GM11168 (cell line): ENCODE data around the gene FBXO10.
"Not testable (repeated sequence)": the region's sequence is repeated elsewhere in the genome, so short reads cannot be mapped to it uniquely, and the experiment has no call there.

Experiments used
- in situ Hi-C: fragments of 300-500 bp; cut with MboI; formaldehyde crosslinking; loops from one replicate; pipeline ENCODE4 v1.12.0; 2022; ENCODE audit warnings: low sequenced_read_pairs; ENCODE audit not compliant: unreplicated experiment

FBXO10 gene

GRCh38 chr9:37520641-37521040 lies 55.5 kb downstream of the FBXO10 start:
- in situ Hi-C loops = no loop called here

DNA sequence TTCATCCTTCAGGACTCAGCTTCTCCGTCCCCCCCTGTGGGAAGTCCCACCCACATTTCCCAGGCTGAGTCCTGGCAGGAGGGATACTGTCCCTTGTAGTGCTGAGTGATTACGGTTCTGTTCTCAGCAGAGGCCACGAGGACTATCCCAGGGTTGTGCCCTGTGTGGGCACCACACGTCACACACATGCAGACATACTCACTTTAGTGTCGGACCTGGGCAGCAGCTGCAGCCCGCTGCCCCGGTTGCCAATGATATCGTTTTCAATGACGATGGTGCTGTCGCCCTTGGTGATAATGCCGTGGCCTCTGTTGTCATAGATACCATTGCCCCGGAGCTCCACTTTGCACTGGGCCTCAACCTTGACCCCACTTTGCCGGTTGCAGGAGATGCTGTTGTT lies 58.3 kb downstream of the FBXO10 start:
- in situ Hi-C loops = no loop called here

GRCh38 chr9:37515620-37516258 lies 60.4 kb downstream of the FBXO10 start:
- in situ Hi-C loops = no loop called here

DNA sequence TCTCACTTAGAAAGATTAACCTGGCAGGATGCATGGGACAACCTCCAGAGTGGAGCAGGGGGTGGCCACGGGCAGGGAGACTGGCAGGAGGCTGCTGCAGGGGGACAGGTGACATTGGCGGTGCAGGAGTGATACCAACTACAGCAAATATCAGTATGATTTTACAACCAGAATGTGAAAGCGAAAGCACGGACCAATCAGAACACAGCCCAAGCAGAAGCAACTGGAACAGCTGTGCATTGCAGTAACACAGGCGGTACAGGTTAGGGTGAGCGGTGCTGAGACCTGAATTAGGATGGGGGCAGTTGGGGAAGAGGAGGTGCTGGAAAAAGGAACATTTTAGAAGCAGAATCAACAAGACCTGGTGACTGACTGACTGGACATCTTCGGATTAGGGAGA lies 61.2 kb downstream of the FBXO10 start:
- in situ Hi-C loops = no loop called here

- in situ Hi-C loops = not testable (repeated sequence)
Measured at GRCh38 chr9:37514415-37514814, 61.8 kb downstream of the FBXO10 start.

- in situ Hi-C loops = no loop called here
Measured at GRCh38 chr9:37512437-37512836, 63.7 kb downstream of the FBXO10 start.

DNA sequence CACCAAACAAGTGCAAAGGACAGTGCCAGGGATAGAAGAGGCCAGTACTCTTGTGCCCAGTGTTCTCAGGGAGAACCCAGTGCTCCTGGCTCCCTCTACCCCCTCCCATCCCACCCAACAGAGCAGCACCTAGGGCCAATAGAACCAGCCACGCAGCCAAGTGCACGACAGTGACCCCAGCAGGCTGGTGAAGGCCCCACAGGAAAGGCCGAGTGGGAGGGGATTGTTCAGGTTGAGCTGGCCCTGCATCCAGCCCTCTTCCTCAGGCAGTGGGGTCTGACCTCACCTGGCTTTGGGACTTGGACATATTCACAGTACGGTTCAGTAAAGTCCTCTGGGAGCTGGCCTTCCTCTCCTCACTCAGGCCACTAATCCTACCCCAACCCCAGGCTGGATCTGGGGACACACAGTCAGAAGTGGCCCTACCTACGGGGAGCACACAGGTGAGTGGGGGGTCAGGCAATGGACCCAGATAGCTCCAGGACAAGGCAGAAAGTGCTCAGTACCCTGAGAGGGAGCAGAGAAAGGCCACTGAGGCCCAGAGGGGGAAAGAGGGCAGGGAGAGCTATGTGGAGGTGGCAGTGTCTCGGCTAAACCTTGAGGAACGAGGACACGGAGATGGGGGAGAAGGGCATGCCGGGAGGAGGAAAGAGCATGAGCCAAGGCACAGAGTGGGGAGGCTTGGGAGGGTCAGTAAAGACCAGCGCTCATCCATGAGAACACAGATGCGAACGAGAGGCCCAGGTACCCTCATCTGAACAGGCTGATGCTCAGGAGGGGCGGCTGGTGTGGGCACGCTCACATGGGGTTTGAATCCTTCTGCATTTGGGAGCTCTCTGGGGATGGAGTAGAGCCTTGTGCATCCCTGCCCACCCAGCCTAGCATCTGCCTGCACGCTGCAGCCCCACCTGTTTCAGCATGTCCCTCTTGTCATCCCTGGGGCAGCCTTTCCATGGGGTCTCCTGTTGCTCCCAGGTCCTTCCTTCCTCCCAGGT lies 64.9 kb downstream of the FBXO10 start:
- in situ Hi-C loops = no loop called here

GRCh38 chr9:37510053-37510452 lies 66.1 kb downstream of the FBXO10 start:
- in situ Hi-C loops = not testable (repeated sequence)

DNA sequence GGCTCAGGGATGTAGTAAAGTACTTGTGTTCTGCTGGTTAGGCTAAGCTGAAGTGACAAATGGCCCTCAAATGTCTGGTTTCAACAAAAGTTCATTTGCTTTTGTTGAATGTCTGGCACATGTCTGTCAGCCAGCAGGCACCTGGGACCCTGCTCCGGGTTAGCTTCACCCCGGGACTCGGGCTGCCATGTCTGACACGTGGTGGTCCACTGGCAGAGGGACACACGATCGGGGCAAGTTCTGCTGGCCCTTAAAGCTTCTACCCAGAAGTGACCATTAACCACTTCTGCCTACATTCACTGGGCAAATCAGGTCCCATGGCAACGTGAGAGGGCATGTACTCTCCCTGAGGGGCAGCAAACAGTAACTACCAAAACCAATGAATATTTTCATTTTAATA lies 66.6 kb downstream of the FBXO10 start:
- in situ Hi-C loops = no loop called here

DNA sequence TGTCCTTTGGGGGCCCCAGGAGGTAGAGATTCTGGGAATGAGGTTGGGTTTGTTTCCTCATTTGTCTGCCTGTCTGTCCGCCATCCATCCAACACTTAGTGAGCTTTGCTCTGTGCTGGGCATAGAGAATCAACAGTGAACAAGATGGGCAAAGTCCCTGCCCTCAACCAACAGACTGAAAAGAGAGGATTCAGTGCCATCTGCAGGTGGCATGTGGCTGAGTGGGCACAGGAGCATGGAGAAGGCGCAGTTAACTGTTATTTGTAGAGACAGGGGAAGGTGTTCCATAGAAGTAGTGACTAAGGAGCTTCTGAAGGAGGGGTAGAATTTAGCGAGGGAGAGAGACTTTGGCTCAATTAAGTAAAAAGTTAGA lies 67.4 kb downstream of the FBXO10 start:
- in situ Hi-C loops = no loop called here

DNA sequence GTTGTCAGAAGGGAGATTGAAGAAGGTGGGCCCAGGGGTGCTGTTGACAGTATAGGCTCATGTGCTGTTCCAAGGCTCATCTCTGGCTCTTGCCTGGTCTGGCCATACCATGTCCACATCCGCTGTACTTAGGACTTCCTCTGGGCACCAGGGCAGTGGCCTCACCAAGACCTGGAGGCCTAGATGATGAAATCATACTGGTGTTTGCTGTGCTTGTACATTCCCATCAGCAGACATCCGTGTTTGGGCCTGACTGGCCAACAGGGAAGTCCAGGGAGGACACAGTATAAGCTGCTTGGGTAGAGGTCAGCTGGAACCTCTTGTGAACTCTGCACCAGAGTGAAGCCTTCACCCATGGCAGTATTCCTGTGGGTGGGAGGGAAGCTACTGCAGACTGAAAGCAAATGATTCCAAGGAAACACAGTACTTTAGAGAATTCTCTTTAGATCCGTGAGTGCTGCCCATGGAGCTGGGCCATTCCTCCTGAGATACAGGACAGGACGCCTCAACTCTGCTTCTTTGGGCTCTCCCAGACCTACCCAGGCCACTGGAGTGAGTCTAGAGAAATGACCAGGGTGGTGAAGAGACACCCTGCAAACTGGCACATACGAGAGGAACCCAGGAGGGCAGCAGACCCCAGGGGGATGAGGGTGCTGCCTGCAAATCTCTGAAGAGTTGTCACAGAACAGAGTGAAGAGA lies 67.9 kb downstream of the FBXO10 start:
- in situ Hi-C loops = no loop called here

DNA sequence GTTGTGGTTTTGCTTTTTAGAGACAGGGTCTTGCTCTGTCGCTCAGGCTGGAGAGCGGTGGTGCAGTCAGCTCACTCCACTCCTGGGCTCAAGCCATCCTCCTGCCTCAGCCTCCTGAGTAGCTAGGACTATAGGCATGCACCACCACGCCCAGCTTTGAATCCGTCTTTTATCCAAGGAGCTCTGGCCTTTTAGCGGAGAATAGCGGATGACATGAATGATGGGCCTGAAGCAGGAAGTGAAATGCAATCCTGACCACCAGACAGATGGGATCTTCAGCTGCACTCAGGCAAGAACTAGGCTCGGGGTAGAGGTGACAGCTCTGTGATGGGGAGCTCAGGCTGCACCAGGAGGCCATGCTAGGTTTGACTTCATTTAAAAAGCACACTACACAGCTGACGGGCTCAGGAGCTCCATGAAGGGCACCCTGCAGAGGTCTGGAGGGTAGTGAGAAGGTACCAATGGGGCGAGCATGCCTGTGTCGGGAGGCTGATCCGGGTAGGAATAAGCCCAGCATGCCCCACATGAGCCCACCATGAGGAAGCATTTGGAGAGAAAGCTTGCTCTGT lies 68.5 kb downstream of the FBXO10 start:
- in situ Hi-C loops = no loop called here

DNA sequence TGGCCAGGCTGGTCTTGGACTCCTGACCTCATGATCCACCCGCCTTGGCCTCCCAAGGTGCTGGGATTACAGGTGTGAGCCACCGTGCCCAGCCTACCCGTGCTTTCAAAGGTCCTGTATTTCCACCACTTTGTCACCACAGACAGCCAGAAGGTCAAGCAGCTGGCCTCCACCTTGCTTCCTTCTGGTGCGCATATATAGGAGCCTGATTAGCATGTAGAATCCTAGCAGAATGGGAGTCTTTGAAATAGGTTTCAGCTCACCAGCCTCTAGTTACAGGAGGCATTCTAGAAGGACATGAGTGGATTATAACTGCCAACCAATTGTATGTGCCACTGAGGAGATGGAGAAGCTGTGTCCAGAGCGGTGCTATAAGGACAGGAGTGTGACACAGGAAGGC lies 71.6 kb downstream of the FBXO10 start:
- in situ Hi-C loops = no loop called here

DNA sequence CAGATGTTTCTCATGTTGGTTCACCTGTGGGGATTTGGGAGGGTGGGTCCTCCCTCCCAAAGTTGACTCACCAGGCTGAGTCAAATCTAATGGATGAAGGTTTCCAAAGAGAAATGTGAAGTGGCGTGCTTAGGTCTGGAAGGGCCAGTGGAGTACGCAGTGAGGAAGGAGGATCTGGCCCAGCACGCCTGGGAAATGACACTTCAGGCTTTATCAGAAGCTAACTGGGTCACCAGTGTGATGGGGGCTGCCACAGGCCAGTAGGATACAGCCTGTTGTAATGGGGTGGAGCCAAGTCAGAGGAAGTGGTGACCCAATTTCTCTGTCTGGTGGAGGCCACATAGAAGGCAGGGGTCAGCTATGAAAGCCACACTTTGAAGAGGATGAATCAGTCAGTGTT lies 72.4 kb downstream of the FBXO10 start:
- in situ Hi-C loops = no loop called here

GRCh38 chr9:37501957-37502596 lies 74.1 kb downstream of the FBXO10 start:
- in situ Hi-C loops = no loop called here

- in situ Hi-C loops = no loop called here
Measured at GRCh38 chr9:37499297-37499696, 76.9 kb downstream of the FBXO10 start.

GRCh38 chr9:37498457-37498856 lies 77.7 kb downstream of the FBXO10 start:
- in situ Hi-C loops = no loop called here

DNA sequence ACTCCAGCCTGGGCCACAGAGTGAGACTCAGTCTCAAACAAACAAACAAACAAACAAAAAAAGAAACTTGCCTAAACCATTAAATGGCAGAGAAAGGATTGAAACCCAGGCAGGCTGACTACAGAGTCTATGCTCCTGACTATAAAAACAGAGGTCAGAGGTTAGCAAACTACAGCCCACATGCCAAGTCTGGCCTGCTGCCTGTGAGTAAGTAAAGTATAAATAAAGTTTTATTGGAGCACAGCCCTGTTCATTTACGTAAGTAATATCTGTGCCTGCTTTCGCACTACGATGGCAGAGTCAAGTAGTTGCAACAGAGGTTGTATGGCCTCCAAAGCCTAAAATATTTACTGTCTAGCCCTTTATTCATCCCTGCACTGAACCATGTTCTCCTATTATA lies 78.9 kb downstream of the FBXO10 start:
- in situ Hi-C loops = no loop called here

DNA sequence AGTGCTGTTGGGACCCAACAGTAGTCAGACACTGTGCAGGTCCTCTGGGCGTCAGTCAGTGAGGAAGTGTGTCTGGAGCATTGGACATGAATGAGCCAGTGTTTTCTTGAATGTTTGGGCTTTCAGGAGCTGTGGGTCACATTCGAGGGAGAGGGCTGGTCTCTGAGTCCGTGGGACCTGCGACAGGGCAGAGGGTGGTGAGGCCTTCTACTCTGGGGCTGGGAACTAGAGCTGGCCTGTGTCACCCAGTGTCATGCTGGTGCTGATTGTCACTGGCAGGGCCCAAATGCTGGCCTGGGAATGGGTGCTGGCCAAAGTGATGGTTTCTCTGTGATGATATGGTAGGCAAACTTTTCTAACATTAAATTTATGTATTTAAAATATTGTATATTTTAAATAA lies 80.2 kb downstream of the FBXO10 start:
- in situ Hi-C loops = no loop called here

DNA sequence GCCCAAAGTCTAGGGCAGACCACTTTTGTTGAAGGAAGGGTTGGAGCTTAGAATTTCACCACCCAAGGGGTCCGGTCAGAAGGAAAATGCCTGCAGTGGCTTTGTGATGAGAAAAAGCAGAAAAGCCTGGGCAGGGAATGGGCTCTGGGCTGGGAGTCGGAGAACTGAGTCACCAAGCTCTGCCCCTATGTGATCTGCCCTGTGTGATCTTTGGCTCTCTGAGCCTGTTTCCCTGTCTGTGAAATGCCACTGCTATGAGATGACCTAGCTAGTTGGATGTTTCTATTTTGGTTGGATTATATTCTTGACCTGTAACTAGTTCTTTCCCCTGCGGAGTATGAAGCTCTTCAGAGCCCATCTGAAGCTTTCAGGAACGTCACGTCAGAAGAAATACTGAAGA lies 80.6 kb downstream of the FBXO10 start:
- in situ Hi-C loops = no loop called here
